GM21723 (cell line): ENCODE data around the gene MAGOH.

Experiments
- ATAC-seq: cut with Tn5 transposase; IDR thresholded peaks from one replicate; pipeline ENCODE4 v1.9.1; 2021; ENCODE audit warnings: mild to moderate bottlenecking, moderate library complexity; ENCODE audit not compliant: unreplicated experiment

Gene MAGOH

DNA sequence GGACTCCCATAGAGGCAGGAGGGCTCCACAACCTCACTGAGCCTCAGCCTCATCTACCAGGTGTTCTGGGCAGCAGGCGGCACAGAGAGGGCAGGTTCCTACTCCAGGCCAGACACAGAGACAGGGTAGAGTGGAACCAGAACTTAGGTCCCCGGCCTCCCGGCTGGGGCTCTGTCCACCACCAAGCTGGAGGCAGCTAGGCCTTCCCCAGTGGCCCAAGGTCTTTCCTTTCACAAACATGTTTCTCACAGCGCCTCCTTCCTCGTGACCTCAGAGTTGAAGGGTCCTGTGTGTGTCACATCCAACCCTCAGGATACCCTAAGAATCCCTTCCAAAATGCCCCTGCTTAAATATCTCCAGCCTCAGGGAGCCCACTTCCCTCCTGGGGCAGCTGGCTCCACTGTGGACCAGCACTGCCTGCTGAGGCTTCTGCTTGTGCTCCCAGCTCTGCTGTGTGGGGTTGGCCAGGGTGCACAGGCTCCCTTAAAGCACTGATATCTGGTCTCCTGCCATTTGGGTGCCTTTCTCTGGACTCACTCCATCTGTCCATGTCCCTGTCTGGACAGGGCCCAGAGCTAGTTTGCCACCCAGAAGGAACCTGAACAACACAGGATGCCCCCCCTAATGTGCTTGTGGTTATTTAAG, 33.2 kb upstream of the MAGOH start:
- no peak for ATAC-seq

GRCh38 chr1:53270873-53271272, 32.6 kb upstream of the MAGOH start:
- ATAC-seq = no peak

- no peak for ATAC-seq
Measured at GRCh38 chr1:53270107-53270506, 31.8 kb upstream of the MAGOH start.

GRCh38 chr1:53267761-53268160, 29.4 kb upstream of the MAGOH start:
- ATAC-seq = no peak

DNA sequence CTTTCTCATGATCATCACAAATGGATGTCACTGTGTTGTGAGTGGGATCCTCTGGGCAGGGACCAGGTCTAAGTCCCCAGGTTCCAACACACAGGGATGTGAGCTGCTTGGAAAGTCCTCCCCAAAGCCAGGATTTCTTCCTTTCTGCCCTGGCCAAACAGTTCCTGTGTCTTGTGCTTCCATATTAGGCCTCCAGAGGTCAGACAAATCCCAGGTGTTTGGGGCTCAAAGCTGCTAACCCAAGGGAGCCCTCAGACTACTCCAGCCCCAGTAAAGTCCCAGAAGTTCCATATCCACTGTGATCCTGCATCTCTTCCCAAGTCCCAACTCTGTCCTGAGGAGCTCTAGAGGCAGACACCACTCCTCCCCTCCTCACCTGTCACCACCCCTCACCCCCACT, 27.7 kb upstream of the MAGOH start:
- ATAC-seq = no peak

GRCh38 chr1:53265581-53265980, 27.3 kb upstream of the MAGOH start:
- ATAC-seq = no peak

- ATAC-seq = no peak
Measured at GRCh38 chr1:53264048-53264447, 25.7 kb upstream of the MAGOH start.

DNA sequence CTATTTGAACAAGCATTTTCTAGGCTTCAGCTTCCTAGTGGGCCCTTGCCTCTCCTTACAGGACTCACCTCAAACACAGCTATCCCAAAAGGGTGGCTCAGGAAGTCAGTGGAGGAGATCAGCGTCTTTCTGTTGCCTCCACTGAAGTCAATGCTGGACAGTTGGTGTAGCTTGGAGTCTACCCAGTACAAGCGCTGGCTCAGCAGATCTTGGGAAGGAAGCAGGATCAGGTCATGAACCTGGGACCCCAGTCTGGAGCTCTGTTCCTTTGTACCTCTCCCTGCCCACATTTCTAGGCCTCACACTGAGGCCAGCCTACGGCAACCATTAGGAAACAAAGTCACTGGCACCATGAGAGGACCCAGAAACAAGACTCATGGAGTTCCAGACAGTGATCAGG, 23.7 kb upstream of the MAGOH start:
- no peak for ATAC-seq

DNA sequence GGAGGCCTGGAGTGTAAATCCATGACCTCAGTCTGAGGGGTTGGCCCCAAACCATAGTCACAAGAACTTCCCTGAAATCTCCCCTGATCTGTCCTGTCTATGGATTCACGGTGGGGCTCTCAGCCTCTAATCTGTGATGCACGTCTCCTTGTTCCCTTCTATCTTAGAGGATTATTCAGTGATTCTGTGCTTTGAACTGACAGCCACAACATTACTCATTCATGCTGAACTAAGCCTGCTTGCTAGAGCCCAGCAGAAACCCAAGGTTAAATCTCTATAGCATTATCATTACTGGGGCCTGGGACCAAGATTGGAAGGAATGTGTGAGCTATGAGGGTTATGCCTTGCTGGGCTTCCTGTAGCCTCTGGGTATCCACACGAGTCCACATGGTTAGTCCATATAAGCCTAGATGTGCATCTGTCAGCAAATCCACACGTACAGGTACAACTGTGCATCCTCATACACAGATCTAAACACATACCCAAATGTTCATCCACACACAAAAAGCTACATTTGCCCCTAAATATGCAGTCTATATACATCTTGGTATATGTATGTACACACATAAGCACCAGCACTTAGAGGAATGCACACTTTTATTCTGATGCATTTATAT, 22.4 kb upstream of the MAGOH start:
- ATAC-seq = no peak

DNA sequence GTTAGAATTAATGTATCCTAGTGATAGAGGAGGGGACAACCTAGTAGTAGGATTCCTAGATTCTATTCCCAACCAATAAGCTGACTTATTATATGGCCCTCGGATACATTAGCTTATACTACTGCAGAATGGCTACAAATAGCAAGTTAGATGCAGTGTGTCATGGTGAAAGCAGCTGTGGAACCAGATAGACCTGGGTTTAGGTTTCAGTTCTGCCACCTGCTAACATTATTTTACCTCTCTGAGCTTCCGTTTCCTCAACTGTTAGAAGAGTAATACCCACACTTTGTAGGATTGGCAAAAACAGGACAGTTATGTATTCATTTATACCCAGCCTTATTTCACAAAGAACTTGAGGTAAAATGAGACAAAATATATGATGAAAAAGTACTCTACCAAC, 21.6 kb upstream of the MAGOH start:
- peak; percentile 79 for ATAC-seq

GRCh38 chr1:53258216-53258615, 19.9 kb upstream of the MAGOH start:
- ATAC-seq = no peak

DNA sequence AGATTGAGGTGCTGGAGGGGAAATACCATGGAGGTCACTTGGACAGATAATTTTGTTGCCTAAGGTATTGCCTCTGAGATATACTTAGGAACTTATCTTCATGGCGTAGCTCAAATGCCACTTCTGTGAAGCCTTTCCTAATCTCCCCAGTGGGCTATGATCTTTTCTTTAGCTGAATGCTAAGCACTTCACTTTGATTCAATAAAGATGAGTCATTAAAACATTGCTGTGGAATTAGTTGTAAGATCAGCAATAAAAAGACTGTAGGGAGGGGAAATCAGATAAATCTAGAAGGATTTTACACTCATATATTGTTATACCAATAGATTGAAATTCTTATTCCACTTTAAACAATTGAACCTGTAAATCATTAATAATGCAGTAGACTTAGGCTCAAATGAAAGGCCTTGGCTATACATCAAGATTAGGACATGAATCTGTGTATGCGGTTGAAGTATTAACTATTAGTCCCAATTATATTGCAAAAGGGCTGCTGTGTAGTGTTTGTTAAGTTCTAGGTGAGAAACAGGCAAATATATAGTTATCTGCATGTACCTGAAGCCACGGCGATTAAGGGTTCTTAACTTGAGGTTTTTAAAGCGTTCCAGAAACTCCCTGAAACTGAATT, 19.2 kb upstream of the MAGOH start:
- ATAC-seq = no peak

DNA sequence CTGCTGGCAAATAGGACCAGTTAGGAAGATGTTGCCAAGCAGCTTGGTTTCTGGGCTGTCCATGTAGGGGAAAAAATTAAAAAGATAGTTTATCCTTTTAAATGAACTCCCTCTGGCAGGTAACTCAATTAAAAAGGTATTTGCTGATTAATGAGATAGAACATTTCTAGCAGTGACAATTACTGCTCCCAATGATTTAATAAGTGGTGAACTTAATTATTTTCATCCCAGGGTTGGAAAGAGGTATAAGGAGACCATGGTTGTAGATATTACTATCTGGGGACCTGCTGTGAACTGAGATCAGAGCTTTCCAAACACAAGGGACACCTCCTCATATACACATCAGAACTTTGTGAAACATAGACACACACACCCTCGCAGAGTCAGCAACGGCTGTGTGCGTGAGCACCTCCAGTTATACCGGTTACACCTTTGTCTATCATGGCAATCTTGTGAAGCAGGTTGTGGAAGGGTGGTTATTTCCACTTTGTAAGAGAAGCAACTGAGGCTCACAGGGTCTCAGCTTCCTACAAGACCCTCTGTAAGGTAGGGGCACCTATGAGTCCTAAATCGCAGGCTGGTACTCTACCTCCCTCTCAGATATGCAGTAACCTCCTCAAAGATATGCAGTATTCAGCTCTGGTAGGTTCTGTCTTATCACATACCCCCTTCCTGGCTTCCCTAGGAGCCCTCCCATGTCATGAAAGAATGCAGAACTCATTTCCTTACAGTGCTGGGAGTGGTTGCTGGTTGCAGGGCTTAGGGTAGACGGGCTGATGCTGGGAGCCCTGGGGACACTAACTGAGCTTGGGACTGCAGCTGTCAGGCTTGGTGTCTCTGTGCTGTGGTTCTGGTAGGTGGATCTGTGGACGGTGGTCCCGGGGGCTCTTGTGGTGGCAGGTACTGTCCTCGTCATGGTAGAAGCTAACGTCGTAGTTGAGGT, 18.5 kb upstream of the MAGOH start:
- ATAC-seq = no peak

- no peak for ATAC-seq
Measured at GRCh38 chr1:53255031-53255430, 16.7 kb upstream of the MAGOH start.

DNA sequence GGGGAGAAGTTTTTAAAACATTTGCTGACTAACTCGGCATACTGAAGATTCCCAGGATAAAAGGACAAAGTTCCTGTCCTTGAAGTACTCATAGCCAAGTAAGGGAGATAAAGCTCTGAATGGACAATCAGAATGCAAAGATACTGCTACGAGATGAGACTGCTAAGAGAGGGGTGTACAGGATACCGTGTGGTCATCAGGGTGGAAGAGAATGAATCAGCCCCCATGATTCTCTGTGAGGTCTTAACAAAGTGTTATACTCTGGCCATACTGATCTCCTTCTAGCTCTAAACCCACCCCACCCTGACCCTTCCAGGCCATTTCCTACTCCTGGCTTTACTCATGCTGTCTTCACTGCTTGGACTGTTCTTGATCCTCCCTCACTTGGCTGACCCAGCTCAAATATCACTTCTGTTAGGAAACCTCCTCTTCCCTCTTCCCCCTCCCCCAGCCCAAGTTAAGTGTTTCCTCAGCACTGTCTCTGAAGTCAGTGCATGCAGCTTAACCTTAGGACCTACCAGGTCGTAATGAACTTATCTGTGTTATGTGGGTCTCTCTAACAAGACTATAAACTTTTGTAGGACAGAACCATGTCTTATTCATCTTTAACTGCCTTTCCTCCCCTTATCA, 15.8 kb upstream of the MAGOH start:
- no peak for ATAC-seq

DNA sequence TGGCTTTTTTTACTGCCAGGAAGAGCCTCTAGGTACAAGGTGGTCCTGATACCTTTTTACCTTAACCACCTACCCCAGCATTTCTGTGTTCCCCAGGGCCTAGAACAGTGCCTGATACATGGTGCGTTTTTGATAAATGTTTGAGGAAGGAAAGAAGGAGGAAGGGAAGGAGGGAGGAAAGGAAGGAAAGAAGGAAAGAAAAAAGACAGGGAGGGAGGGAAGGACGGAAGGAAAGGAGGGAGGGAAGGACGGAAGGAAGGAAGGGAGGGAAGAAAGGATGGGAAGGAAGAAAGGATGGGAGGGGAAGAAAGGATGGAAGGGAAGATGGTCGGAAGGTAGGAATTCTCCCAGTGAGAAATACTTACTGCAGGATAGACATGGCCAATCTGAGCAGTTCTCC, 12.0 kb upstream of the MAGOH start:
- no peak for ATAC-seq

DNA sequence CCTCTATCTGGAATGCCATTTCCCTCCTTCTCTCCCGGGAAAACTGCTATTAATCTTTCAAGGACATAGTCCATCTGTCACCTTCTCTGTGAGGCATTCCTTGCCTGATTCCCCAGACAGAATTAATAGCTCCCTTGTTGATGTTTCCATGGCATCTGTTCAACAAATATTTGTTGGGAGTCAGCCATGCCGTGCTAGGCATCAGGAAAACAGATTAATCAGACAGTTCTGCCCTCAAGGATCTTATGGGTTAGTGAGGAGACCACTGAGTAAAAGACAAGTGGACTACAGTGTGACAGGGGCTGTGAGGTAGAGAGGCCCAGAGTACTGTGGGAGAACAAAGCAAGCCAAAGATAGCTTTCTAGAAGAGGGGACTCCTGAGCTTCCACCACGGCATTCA, 11.4 kb upstream of the MAGOH start:
- no peak for ATAC-seq

DNA sequence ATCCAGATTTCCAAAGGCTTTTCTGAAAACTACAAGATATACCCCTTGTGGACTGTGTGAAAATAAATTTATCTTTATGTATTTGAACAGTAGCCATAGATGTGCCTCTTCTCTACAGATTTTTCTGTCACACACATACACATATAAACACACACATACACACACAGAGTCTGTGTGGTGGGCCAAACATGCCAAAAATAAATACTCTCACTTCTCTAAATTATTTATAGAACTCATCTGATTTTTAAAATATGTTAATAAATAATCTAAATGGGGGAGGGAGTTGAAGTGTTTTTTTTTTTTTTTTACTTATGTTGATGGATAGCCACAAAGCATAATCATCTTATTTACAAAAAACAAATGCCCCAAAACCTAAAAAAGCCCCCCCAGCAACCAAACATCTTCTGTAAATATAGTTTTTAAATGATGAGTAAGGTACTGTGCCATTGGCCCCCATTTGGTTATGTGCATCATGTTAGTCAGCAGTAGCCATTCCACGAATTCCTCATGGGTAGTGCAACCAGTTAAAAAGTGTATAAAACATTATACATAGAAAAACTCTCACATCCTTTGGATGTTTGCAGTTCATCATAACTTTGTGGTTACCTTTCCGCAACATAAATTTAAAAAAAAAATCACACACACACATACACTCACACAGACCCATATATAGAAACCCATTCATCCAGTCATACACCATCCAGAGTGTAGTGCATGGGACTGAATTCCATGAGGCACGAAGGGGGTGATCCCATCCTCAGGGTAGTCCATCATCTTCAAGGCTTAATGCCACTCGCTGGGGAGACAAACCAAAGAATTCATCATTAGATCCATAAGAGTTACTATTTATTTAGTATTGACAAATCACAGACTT, 8.2 kb upstream of the MAGOH start:
- ATAC-seq = no peak

DNA sequence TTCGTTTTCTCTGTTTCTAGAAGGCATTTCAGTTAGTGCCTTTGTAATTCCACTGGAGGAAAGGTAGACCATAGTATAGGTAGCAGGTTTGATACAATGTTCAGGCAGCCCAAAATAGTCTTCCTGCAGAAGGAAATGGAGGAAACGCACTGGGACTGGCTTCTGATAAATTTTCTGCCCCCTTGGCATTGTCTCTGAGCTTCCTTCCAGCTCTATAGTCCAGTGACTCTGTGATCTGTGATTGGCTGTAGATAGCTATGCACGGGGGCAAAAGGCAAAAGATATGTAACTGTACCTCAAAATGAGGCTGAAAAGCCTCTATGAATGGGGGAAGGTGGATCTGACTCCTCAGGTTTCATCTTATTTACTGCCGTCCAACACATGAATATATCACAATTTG, 5.8 kb upstream of the MAGOH start:
- ATAC-seq = no peak

DNA sequence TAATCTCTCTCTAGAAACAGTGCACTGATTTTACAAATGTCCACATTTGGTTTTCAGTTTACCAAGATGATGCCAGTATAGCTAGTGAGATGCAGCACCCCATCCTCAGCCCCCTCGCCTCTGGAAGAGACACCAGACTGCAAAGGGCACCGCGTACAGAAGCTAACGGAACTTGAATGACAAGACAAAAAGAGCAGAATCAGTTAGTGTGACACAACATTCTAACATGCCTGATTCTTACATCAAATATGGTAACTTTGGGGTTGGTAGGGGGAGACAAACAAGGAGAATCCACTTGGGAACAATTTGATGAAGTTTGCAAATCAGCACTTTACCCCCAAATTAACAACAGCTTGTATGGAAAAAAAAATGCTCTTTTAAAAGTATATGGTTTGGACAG, 4.1 kb upstream of the MAGOH start:
- ATAC-seq = no peak
